ENCODE results near the gene ORC1.

Gene ORC1

DNA sequence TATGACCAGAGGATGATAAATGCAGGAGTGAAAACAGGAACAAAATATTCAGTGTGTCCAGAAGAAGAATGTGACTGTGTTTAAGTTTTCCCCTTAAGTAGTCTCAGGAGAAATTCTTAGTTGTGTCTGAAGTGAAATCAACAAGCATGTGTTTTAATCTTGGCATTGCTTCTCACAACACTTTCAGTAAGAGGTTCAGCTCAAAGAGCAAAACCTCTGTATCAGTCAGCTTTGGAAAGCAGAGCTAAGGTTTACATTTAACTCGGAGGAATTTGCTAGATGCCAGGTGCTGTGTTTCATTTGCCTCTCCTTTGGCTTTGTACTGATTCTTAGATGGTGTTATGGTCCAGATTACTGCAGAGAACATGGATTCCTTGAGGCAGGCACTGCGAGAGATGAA, 66.8 kb downstream of the ORC1 start:
- peaks cover 10% of the 10 kb centered on the region for H3K36me3 ChIP-seq (ENCODE audit: insufficient read depth, low read length)

DNA sequence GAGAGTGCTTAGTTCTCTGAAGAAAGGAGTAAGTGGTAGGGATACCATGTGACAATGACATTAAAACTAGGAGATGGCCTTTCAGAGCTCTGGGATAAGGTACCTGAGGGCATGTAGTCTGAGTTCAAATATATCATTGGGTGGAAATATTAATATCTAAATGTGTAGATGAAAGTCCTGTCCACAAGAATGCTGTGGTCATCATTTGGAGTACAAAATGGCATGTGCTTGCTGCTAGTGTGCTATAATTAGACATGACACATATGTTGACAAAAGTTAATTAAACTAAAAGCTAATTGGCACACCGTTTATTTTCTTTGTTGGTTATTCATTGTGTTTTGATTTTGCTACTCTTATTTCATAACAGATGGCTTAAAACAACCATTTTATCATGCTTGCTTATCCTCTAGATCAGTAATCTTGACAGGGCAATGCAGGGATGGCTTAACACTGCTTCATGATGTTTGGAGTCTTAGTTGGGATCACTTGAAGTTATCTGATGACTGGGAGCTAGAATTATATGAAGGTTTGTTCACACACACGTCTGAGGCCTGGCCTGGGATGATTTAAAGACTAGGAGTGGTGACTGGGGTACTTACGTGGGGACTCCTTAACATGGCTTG, 69.2 kb downstream of the ORC1 start:
- H3K4me1 ChIP-seq (ENCODE audit: control insufficient read depth, insufficient read depth, low read length) = no peaks in the 10 kb centered on the region
- no peak overlapping the region for H3K9ac ChIP-seq (ENCODE audit: low read depth, low read length)
- no peak overlapping the region for H3K4me3 ChIP-seq (ENCODE audit: low read length)
- peaks cover 10% of the 10 kb centered on the region for H3K36me3 ChIP-seq (ENCODE audit: insufficient read depth, low read length)
- no peaks in the 10 kb centered on the region for H3K9me3 ChIP-seq (replicated peaks; ENCODE audit: low read length)
- no peaks in the 10 kb centered on the region for H3K27me3 ChIP-seq (ENCODE audit: control insufficient read depth, insufficient read depth, low read length)
- no peak overlapping the region for H3K4me2 ChIP-seq (ENCODE audit: low read length)

More for the DNA sequence above, 66.8 kb downstream of the ORC1 start:
- H3K4me2 ChIP-seq (ENCODE audit: low read length) = no peak overlapping the region
- H3K4me1 ChIP-seq (ENCODE audit: control insufficient read depth, insufficient read depth, low read length) = no peaks in the 10 kb centered on the region
- H3K9ac ChIP-seq (ENCODE audit: low read depth, low read length) = no peak overlapping the region
- no peaks in the 10 kb centered on the region for H3K27me3 ChIP-seq (ENCODE audit: control insufficient read depth, insufficient read depth, low read length)
- H3K4me3 ChIP-seq (ENCODE audit: low read length) = no peak overlapping the region
- H3K9me3 ChIP-seq (replicated peaks; ENCODE audit: low read length) = no peaks in the 10 kb centered on the region

DNA sequence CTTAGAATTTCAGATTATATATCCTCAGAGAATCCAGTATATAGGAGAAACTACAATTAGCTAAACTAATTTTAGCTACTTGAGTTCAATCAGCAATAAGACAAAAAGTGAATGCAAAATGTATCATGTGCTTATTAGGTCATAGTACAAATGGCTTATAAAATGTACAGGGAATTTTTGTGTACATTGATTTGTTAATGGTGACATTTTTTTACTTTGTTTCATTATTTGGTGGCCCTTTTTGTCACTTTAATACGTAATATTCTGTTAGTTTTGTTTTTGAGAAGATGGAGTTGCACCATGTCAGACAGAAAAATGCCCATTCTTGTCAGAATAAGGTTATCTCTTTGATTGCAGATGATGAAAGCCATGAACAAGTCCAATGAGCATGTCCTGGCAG, 71.8 kb downstream of the ORC1 start:
- H3K27me3 ChIP-seq (ENCODE audit: control insufficient read depth, insufficient read depth, low read length) = no peaks in the 10 kb centered on the region
- no peak overlapping the region for H3K4me2 ChIP-seq (ENCODE audit: low read length)
- H3K4me3 ChIP-seq (ENCODE audit: low read length) = no peak overlapping the region
- H3K36me3 ChIP-seq (ENCODE audit: insufficient read depth, low read length) = peaks cover 5% of the 10 kb centered on the region
- no peaks in the 10 kb centered on the region for H3K4me1 ChIP-seq (ENCODE audit: control insufficient read depth, insufficient read depth, low read length)
- no peaks in the 10 kb centered on the region for H3K9me3 ChIP-seq (replicated peaks; ENCODE audit: low read length)
- H3K9ac ChIP-seq (ENCODE audit: low read depth, low read length) = no peak overlapping the region

DNA sequence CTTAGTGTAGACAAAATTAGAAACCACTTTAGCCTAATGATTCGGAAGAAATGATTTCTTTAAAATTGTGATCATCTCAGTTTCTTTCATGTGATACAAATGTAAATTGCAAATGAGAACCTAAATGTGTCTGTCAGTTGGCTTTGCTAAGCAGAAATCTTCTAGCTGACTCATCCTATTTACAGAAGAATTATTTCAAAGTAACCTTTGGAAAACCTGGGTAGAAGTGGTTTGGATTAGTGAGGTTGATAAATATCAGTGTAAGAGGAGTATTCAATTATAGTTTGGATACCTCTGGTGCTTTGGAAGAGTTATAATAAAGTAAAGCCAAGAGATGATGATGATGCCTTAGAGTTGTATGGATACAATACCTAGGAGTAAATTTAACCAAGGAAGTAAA, 75.6 kb downstream of the ORC1 start:
- Histone ChIP-seq H3K4me1 (ENCODE audit: control insufficient read depth, insufficient read depth, low read length) (no peaks in the 10 kb centered on the region), H3K4me2 (ENCODE audit: low read length) (no peak overlapping the region), H3K36me3 (ENCODE audit: insufficient read depth, low read length) (peaks cover 5% of the 10 kb centered on the region), H3K9me3 (replicated peaks; ENCODE audit: low read length) (no peaks in the 10 kb centered on the region), H3K27me3 (ENCODE audit: control insufficient read depth, insufficient read depth, low read length) (no peaks in the 10 kb centered on the region), H3K4me3 (ENCODE audit: low read length) (no peak overlapping the region), H3K9ac (ENCODE audit: low read depth, low read length) (no peak overlapping the region)

DNA sequence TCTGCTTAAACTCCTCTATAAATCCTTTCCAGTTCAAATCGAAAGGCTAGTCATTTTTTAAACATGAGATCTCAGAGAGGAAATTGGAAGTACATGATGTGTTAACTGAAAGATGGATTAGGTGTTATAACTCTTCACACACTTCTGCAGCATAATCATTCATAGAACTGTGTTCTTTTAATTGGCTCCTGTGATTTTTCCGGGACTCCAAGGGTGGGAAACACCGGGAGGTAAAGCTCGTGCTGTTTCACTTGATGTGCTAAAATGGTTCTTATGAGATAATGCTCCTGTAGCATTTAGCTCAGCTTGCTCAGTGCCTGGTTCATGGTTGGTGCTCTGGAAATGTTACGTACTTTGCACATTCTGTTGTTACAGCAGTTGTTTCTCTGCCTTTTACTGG, 78.4 kb downstream of the ORC1 start:
- Histone ChIP-seq H3K9me3 (replicated peaks; ENCODE audit: low read length) (no peaks in the 10 kb centered on the region), H3K4me1 (ENCODE audit: control insufficient read depth, insufficient read depth, low read length) (no peaks in the 10 kb centered on the region), H3K36me3 (ENCODE audit: insufficient read depth, low read length) (no peaks in the 10 kb centered on the region), H3K9ac (ENCODE audit: low read depth, low read length) (no peak overlapping the region), H3K4me3 (ENCODE audit: low read length) (no peak overlapping the region), H3K27me3 (ENCODE audit: control insufficient read depth, insufficient read depth, low read length) (no peaks in the 10 kb centered on the region), H3K4me2 (ENCODE audit: low read length) (no peak overlapping the region)

DNA sequence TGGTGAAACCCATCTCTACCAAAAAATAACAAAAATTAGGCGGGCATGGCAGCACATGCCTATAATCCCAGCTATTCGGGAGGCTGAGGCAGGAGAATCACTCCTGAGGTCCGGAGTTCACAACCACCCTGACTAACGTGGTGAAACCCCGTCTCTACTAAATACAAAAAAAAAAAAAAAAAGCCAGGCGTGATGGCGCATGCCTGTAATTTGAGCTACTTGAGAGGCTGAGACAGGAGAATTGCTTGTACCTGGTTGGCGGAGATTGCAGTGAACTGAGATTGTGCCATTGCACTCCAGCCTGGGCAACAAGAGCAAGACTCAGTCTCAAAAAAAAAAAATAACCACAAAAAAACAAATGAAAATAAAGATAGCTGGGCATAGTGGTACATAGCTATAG, 80.5 kb downstream of the ORC1 start:
- Histone ChIP-seq H3K4me2 (ENCODE audit: low read length) (no peak overlapping the region), H3K4me1 (ENCODE audit: control insufficient read depth, insufficient read depth, low read length) (no peaks in the 10 kb centered on the region), H3K36me3 (ENCODE audit: insufficient read depth, low read length) (no peaks in the 10 kb centered on the region)

More for the DNA sequence above, 80.5 kb downstream of the ORC1 start:
- Histone ChIP-seq H3K4me3 (ENCODE audit: low read length) (no peak overlapping the region), H3K27me3 (ENCODE audit: control insufficient read depth, insufficient read depth, low read length) (no peaks in the 10 kb centered on the region), H3K9me3 (replicated peaks; ENCODE audit: low read length) (no peaks in the 10 kb centered on the region), H3K9ac (ENCODE audit: low read depth, low read length) (no peak overlapping the region)

Data from skeletal muscle satellite cell (primary cell).